ENCODE results near the gene CARD8. TPM values are rescaled to one million over a fixed set of nuclear protein-coding genes. Genes with fewer than 3 reads are reported as not detected.
A peak's percentile ranks its signal among the peaks of the same experiment; 100 is the strongest.
"Not testable (repeated sequence)": the region's sequence is repeated elsewhere in the genome, so short reads cannot be mapped to it uniquely, and the experiment has no call there.

Gene CARD8
- total RNA-seq, 1 donor from 2014 or later = 88.2 TPM

DNA sequence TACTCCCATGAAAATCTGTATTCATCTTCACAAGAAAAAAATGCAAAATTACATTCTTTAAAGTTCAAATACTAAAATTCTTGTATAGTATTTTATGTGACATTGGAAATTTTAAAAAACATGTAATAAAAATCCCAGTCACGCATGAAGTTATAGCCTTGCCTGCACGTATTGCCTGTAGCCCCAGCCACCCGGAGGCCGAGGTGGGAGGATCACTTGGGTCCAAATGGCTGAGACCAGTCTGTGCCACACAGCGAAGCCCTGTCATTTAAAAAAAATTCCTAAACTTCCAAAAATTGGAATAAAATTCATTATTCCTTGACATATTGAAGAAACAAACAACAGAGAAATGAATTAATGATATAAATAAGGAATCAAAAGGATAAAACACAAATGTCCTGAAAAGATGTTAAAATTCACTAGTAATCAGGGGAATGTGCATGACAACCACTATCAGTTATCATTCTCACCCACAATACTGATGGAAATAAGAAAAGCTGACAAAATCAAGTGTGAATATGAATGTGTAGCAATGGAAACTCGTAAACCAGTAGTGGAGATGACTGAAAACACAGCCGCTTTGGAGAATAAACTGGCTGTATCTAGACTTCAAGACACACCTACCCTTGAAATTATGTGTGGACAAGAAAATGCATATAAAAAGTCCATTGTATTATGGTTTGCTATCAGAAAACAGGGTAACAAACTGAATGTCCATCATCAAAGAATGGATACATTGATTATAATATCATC is 7.5 kb downstream of the CARD8 start:
- Histone ChIP-seq H3K27ac (peak overlapping the region; percentile 91), H3K36me3 (peaks cover 22% of the 10 kb centered on the region), H3K9me3 (no peaks in the 10 kb centered on the region), H3K4me3 (peak overlapping the region; percentile 52), H3K27me3 (no peaks in the 10 kb centered on the region), H3K4me1 (peaks cover 33% of the 10 kb centered on the region)
- TF ChIP-seq, protein P1, sequence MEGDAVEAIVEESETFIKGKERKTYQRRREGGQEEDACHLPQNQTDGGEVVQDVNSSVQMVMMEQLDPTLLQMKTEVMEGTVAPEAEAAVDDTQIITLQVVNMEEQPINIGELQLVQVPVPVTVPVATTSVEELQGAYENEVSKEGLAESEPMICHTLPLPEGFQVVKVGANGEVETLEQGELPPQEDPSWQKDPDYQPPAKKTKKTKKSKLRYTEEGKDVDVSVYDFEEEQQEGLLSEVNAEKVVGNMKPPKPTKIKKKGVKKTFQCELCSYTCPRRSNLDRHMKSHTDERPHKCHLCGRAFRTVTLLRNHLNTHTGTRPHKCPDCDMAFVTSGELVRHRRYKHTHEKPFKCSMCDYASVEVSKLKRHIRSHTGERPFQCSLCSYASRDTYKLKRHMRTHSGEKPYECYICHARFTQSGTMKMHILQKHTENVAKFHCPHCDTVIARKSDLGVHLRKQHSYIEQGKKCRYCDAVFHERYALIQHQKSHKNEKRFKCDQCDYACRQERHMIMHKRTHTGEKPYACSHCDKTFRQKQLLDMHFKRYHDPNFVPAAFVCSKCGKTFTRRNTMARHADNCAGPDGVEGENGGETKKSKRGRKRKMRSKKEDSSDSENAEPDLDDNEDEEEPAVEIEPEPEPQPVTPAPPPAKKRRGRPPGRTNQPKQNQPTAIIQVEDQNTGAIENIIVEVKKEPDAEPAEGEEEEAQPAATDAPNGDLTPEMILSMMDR (IDR thresholded peaks at IDR 0.05) = no peak
- intact Hi-C loops (cut with DNase I) = no loop called here
- DNase-seq = no peak
- ATAC-seq = no peak

DNA sequence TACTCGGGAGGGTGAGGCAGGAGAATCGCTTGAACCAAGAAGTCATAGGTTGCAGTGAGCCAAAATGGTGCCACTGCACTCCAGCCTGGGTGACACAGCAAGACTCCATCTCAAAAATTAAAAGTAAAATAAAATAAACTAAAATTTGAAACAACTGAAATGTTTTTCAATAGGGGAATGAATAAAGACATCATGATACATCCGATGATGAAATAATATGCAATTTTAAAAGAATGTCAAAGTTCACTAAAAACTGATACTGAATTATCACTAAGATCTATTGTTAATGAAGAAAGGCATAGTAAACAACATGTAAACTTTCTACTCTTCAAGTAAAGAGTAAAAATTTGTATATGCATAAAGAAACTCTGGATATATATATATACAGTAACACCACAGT is 8.5 kb downstream of the CARD8 start:
- Histone ChIP-seq H3K4me1 (peaks cover 29% of the 10 kb centered on the region), H3K4me3 (no peak overlapping the region), H3K27ac (no peak overlapping the region), H3K36me3 (peaks cover 26% of the 10 kb centered on the region), H3K9me3 (no peaks in the 10 kb centered on the region), H3K27me3 (no peaks in the 10 kb centered on the region)
- DNase-seq (no peak), ATAC-seq (no peak)
- intact Hi-C loops (cut with DNase I) = no loop called here
- TF ChIP-seq, protein P1 (IDR thresholded peaks at IDR 0.05) = no peak

DNA sequence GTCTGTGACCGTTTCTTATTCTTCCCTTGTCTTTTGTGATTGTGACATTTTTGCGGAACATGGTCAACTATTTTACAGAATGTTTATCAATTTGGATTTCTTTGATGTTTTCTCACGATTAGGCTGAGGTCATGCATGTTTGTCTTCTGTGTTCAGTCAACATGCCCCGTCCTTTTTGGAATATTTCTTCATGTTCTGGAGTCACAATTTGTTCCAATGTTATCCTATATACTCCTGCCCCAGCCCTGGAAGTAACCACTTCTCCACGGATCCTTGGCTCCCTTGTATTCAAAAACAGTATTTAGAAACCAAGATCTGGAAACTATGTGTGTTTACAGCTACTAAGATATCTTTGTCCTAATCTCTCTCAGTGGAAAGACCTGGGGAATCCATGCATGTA is 9.6 kb downstream of the CARD8 start:
- Histone ChIP-seq H3K4me3 (no peak overlapping the region), H3K9me3 (no peaks in the 10 kb centered on the region), H3K27ac (no peak overlapping the region), H3K27me3 (no peaks in the 10 kb centered on the region), H3K4me1 (peaks cover 23% of the 10 kb centered on the region), H3K36me3 (peaks cover 29% of the 10 kb centered on the region)
- ATAC-seq = no peak
- DNase-seq = no peak
- TF ChIP-seq, protein P1 (IDR thresholded peaks at IDR 0.05) = no peak
- intact Hi-C loops (cut with DNase I) = no loop called here

DNA sequence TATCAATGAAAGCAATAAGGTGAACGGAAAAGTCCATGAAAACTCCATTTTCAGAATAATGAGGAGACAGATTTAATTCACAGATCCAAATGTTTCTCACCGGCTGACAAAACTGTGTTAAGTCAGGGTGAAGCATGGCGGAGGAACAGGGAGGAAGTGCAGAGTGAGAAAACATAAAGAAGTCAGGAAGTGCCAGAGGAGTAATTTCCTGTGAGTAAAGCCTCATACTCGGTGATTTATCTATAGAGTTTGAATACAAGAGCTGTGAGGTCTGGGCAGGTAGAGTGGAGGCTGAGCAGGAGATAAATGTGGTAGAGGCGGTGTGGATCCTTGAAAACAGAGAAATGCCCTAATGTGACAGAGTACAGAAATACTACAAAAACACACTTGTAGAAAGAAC is 11.4 kb downstream of the CARD8 start:
- no peak for DNase-seq
- H3K4me1 ChIP-seq = peaks cover 14% of the 10 kb centered on the region
- peak overlapping the region; percentile 63 for H3K27ac ChIP-seq
- H3K36me3 ChIP-seq = peaks cover 46% of the 10 kb centered on the region
- no peaks in the 10 kb centered on the region for H3K9me3 ChIP-seq
- intact Hi-C loops (cut with DNase I) = no loop called here
- no peak overlapping the region for H3K4me3 ChIP-seq
- TF ChIP-seq, protein P1 (IDR thresholded peaks at IDR 0.05) = no peak
- peak; percentile 41 for ATAC-seq
- H3K27me3 ChIP-seq = no peaks in the 10 kb centered on the region

DNA sequence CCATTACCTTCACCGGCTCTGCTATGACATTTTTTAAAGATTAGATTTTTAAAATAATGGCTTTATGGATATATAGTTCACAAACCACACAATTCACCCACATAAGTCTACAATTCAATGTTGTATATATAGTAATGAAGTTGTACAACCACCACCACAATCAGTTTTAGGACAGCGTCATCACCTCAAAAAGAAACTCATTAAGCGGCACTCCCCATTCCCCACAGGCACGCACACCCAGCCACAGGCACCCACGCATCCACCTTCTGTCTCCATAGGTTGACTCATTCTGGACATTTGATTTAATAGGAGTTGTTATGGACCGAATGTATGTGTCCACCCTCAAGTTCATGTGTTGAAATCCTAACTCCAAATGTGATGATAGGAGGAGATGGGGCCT is 13.9 kb downstream of the CARD8 start:
- H3K27ac ChIP-seq; ATAC-seq; intact Hi-C loops (cut with DNase I); H3K9me3 ChIP-seq; H3K27me3 ChIP-seq; H3K4me3 ChIP-seq; DNase-seq; H3K4me1 ChIP-seq: not testable (repeated sequence)
- H3K36me3 ChIP-seq = peaks cover 51% of the 10 kb centered on the region

DNA sequence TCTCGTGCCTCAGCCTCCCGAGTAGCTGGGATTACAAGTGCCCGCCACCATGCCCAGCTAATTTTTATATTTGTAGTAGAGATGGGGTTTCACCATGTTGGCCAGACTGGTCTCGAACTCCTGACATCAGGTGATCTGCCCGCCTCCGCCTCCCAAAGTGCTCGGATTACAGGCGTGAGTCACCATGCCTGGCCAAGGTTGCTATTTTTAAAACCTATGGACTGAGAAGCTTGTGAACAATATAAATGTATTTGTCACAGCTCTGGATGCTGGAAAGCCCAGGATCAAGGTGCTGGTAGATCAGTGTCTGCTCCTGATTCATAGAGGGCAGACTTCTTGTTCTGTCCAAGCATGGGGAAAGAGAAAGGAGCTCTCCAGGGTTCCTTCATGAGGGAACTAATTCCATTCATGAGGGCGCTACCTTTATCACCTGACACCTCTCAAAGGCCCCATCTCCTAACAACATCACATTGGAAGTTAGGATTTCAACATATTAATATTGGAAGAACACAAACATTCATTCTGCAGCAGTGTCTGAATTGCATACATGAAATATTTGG is 16.1 kb downstream of the CARD8 start:
- TF ChIP-seq, protein P1 (IDR thresholded peaks at IDR 0.05) = no peak
- Histone ChIP-seq H3K9me3 (no peaks in the 10 kb centered on the region), H3K36me3 (peaks cover 52% of the 10 kb centered on the region), H3K4me1 (no peaks in the 10 kb centered on the region), H3K27me3 (no peaks in the 10 kb centered on the region), H3K27ac (no peak overlapping the region), H3K4me3 (no peak overlapping the region)
- DNase-seq (no peak), ATAC-seq (no peak)
- intact Hi-C loops (cut with DNase I) = no loop called here
